Activated T-cell treated with anti-CD3 and anti-CD28 coated beads, Interleukin-2, amount 50 U/mL, for 48 hours (primary cell): ENCODE results near the gene CNNM3.
A peak's percentile ranks its signal among the peaks of the same experiment; 100 is the strongest.
"Not testable (repeated sequence)": the region's sequence is repeated elsewhere in the genome, so short reads cannot be mapped to it uniquely, and the experiment has no call there.

Source experiments
- DNase-seq, 2 experiments: peaks; one replicate each; pipeline ENCODE4 v3.0.0-alpha.2; 2020

The CNNM3 gene

GRCh38 chr2:96841701-96842495 is 25.8 kb downstream of the CNNM3 start:
- no peak for DNase-seq

GRCh38 chr2:96842600-96842999 is 26.5 kb downstream of the CNNM3 start:
- DNase-seq = no peak

GRCh38 chr2:96843538-96844268 is 27.6 kb downstream of the CNNM3 start, which contains the start of gene ANKRD23:
Gene ANKRD23, minus strand, starts transcription at chr2:96844021. Its CDS starts 29 bp downstream, at chr2:96843992.
- DNase-seq = no peak

GRCh38 chr2:96844405-96844808 is 28.3 kb downstream of the CNNM3 start:
- no peak for DNase-seq

- no peak for DNase-seq
Measured at GRCh38 chr2:96846825-96847224, 30.8 kb downstream of the CNNM3 start.

GRCh38 chr2:96847586-96847985 is 31.5 kb downstream of the CNNM3 start:
- no peak for DNase-seq

- DNase-seq = no peak
Measured at GRCh38 chr2:96848264-96848663, 32.2 kb downstream of the CNNM3 start.

GRCh38 chr2:96852667-96853066 is 36.6 kb downstream of the CNNM3 start:
- DNase-seq = no peak

GRCh38 chr2:96853321-96853720 is 37.3 kb downstream of the CNNM3 start:
- no peak for DNase-seq

GRCh38 chr2:96856776-96857666 is 41.0 kb downstream of the CNNM3 start:
- DNase-seq = peak in 1 of 2 experiments; percentile 65

- peak; percentile 99 for DNase-seq
Measured at GRCh38 chr2:96857667-96858372, 41.8 kb downstream of the CNNM3 start, which contains the start of gene ANKRD39. Gene ANKRD39, minus strand, starts transcription at chr2:96858016. Its CDS starts 29 bp downstream, at chr2:96857987.

GRCh38 chr2:96859099-96859649 is 43.1 kb downstream of the CNNM3 start:
- DNase-seq = no peak

GRCh38 chr2:96859681-96860064 is 43.6 kb downstream of the CNNM3 start:
- DNase-seq = no peak

- DNase-seq = peak; percentile 59 to 64
Measured at GRCh38 chr2:96860065-96861029, 44.3 kb downstream of the CNNM3 start.

- DNase-seq = no peak
Measured at GRCh38 chr2:96861074-96861473, 45.0 kb downstream of the CNNM3 start.

GRCh38 chr2:96863056-96863455 is 47.0 kb downstream of the CNNM3 start:
- not testable (repeated sequence) for DNase-seq

- no peak for DNase-seq
Measured at GRCh38 chr2:96863575-96864342, 47.7 kb downstream of the CNNM3 start.

GRCh38 chr2:96864343-96865091 is 48.4 kb downstream of the CNNM3 start:
- no peak for DNase-seq

GRCh38 chr2:96865654-96866053 is 49.6 kb downstream of the CNNM3 start:
- DNase-seq = no peak
